Smooth muscle cell (in vitro differentiated cells): ENCODE measurements around the gene NARF. TPM values are rescaled to one million over a fixed set of nuclear protein-coding genes. Genes with fewer than 3 reads are reported as not detected.
A peak's percentile ranks its signal among the peaks of the same experiment; 100 is the strongest.

Source experiments
- DNase-seq: peaks from one replicate; lab custom pipeline; 2025; ENCODE audit not compliant: unreplicated experiment; lab: John Stamatoyannopoulos, UW
- H2AFZ ChIP-seq: fragments of 200-600 bp; sonication (generic); 2 replicates; pipeline ENCODE4 v1.6.0; 2016; ENCODE audit warnings: antibody characterized with exemption, low read depth, mild to moderate bottlenecking
- H3F3A ChIP-seq: fragments of 200-600 bp; sonication (generic); 2 replicates; pipeline ENCODE4 v1.6.0; 2017; ENCODE audit warnings: antibody characterized with exemption, low read depth
- H3K27ac ChIP-seq: fragments of 200-600 bp; sonication (generic); 2 replicates; pipeline ENCODE4 v1.5.1; 2016; ENCODE audit warnings: low read depth, mild to moderate bottlenecking
- H3K27me3 ChIP-seq: fragments of 200-600 bp; sonication (generic); 2 replicates; pipeline ENCODE4 v1.6.1; 2016; ENCODE audit warnings: low read depth, mild to moderate bottlenecking
- H3K36me3 ChIP-seq: fragments of 200-600 bp; sonication (generic); 2 replicates; pipeline ENCODE4 v1.5.1; 2016; ENCODE audit warnings: low read depth
- H3K4me1 ChIP-seq: fragments of 200-600 bp; sonication (generic); 2 replicates; pipeline ENCODE4 v1.5.1; 2016; ENCODE audit warnings: low read depth
- H3K4me2 ChIP-seq: fragments of 200-600 bp; sonication (generic); 2 replicates; pipeline ENCODE4 v1.6.0; 2016; ENCODE audit warnings: mild to moderate bottlenecking
- H3K4me3 ChIP-seq: fragments of 200-600 bp; sonication (generic); 2 replicates; pipeline ENCODE4 v1.5.1; 2016; ENCODE audit warnings: mild to moderate bottlenecking
- H3K79me2 ChIP-seq: fragments of 200-600 bp; sonication (generic); 2 replicates; pipeline ENCODE4 v1.6.0; 2016; ENCODE audit warnings: low read depth, mild to moderate bottlenecking
- H3K9ac ChIP-seq: fragments of 200-600 bp; sonication (generic); 2 replicates; pipeline ENCODE4 v1.6.0; 2016; ENCODE audit warnings: low read depth
- H3K9me3 ChIP-seq: fragments of 200-600 bp; sonication (generic); replicated peaks from 2 replicates; pipeline ENCODE4 v1.5.1; 2016; ENCODE audit warnings: low read depth
- H4K20me1 ChIP-seq: fragments of 200-600 bp; sonication (generic); 2 replicates; pipeline ENCODE4 v1.6.0; 2016; ENCODE audit warnings: low read depth
- WGBS: methylation state at CpG from one replicate; pipeline ENCODE4 v1.1.7; 2016; ENCODE audit warnings: low lambda C conversion rate; 5-methylcytosine and 5-hydroxymethylcytosine counted together
- polyA plus RNA-seq: library from polyadenylated mRNA; unstranded; fragments of >200 nt; fragmentation: Nextera tagmentation; extraction: Ambion mirVana; gene quantifications from 2 replicates; pipeline ENCODE4 v1.2.1, GENCODE V29; 2016
- total RNA-seq: library from RNA; depleted of rRNA; stranded (reverse); fragments of >200 nt; gene quantifications from 2 replicates; pipeline ENCODE4 v1.2.3, GENCODE V29; 2014
- TF ChIP-seq, protein P1 (sequence below): fragments of 200-600 bp; sonication (generic); IDR thresholded peaks from 2 replicates; pipeline ENCODE4 v1.5.1; 2017; ENCODE audit warnings: borderline replicate concordance, mild to moderate bottlenecking, antibody characterized with exemption; ENCODE audit not compliant: insufficient read depth, poor library complexity, severe bottlenecking

NARF gene
- total and polyA plus RNA-seq, 2 experiments from 2014 or later, result 52.0 to 178 TPM

DNA sequence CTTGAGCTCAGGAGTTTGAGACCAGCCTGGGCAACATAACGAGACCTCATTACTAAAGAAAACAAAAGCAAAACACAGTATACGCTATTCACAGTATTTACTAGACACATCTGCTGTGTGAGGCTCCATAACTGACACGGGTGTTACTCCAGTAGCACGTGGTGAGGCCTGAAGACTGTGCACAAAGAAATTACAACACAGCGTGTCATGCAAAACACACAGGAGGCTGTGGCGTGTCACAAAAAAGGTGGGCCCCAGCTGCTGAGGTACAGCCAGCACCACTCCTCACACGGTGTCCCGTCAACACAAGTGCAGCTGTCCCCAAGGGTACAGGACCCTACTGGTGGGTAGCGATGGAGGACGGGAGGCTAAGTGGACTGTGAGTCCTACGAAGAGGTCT lies 10.7 kb upstream of the NARF start:
- no peaks in the 10 kb centered on the region for H3K9me3 ChIP-seq
- H3K79me2 ChIP-seq, result peaks cover 17% of the 10 kb centered on the region
- no peak for DNase-seq
- H2AFZ ChIP-seq, result no peak overlapping the region
- WGBS, result 98% methylated on average over 11 of the region's 11 CpGs
- TF ChIP-seq, protein P1, sequence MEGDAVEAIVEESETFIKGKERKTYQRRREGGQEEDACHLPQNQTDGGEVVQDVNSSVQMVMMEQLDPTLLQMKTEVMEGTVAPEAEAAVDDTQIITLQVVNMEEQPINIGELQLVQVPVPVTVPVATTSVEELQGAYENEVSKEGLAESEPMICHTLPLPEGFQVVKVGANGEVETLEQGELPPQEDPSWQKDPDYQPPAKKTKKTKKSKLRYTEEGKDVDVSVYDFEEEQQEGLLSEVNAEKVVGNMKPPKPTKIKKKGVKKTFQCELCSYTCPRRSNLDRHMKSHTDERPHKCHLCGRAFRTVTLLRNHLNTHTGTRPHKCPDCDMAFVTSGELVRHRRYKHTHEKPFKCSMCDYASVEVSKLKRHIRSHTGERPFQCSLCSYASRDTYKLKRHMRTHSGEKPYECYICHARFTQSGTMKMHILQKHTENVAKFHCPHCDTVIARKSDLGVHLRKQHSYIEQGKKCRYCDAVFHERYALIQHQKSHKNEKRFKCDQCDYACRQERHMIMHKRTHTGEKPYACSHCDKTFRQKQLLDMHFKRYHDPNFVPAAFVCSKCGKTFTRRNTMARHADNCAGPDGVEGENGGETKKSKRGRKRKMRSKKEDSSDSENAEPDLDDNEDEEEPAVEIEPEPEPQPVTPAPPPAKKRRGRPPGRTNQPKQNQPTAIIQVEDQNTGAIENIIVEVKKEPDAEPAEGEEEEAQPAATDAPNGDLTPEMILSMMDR, result no peak
- H3K36me3 ChIP-seq, result no peaks in the 10 kb centered on the region
- H3K4me3 ChIP-seq, result no peak overlapping the region
- H3K4me1 ChIP-seq, result peaks cover 15% of the 10 kb centered on the region
- no peak overlapping the region for H3K9ac ChIP-seq
- no peaks in the 10 kb centered on the region for H3K27me3 ChIP-seq
- H4K20me1 ChIP-seq, result no peaks in the 10 kb centered on the region
- H3K4me2 ChIP-seq, result no peak overlapping the region
- H3F3A ChIP-seq, result no peaks in the 10 kb centered on the region
- no peak overlapping the region for H3K27ac ChIP-seq

DNA sequence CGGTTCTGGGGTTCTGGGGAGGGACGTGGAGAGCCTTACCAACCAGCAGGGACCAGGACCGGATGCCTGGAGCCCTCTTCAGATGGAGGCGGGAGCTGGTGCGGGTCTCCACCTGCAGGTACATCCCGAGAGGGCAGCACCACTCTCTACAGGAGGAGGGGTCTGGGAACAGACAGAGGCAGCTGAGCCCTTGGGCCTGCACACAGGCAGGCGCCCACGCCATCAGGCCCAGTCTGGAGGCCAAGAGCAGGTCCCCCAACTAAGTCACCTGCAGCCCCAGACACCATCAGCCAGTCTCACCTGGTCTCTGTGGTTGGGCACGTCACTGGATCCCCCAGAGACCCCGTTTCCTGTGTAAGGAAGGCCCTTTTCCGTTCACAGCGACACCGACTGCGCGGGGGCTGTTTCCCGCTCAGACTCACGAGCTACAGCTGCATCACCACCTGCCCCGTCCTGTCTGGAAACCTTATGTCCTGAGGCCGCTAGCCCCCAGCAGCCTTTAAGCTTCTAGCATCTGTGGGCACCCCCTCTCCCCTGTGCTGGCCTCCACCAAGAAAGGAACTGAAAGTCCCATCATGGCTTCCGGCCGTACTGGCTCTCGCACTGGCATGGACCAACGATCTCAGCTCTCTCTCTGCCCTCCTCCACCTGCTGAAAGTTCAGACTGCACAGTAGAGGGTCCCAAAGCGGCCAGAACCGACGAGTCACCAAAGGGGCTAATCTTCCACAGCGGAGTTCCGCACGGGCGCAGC lies 9.2 kb upstream of the NARF start:
- Histone ChIP-seq H4K20me1 (no peaks in the 10 kb centered on the region), H3K27me3 (no peaks in the 10 kb centered on the region), H3K79me2 (peaks cover 17% of the 10 kb centered on the region), H3K4me1 (peaks cover 15% of the 10 kb centered on the region), H3K9me3 (no peaks in the 10 kb centered on the region), H3K4me3 (peak overlapping the region; percentile 97), H3K27ac (no peak overlapping the region), H3K36me3 (no peaks in the 10 kb centered on the region), H3F3A (no peaks in the 10 kb centered on the region), H3K4me2 (peak overlapping the region; percentile 90), H3K9ac (no peak overlapping the region), H2AFZ (no peak overlapping the region)
- no peak for DNase-seq
- TF ChIP-seq, protein P1, result no peak
- 96% methylated on average over 30 of the region's 30 CpGs for WGBS

DNA sequence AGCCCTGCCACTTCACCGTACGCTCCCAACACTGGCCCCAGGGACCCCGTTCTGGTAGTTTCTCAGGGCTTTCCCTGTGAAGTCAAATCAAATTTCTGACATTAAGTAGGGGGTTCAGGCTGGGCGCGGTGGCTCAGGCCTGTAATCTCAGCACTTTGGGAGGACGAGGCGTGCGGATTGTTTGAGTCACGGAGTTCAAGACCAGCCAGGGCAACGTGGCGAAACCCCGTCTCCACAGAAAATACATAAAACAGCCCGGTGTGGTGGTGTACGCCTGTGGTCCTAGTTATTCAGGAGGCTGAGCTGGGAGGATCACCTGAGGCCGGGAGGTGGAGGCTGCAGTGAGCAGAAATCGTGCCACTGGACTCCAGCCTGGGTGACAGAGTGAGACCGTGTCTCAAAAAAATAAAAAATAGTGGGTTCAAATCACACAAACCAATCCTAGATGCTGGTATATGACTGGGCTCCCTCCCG lies 8.6 kb upstream of the NARF start:
- Histone ChIP-seq H3K27ac (no peak overlapping the region), H3K4me3 (peak overlapping the region; percentile 97), H3F3A (no peaks in the 10 kb centered on the region), H3K79me2 (peaks cover 17% of the 10 kb centered on the region), H3K9me3 (no peaks in the 10 kb centered on the region), H2AFZ (peak overlapping the region; percentile 91), H3K4me2 (peak overlapping the region; percentile 90), H3K27me3 (no peaks in the 10 kb centered on the region), H3K36me3 (no peaks in the 10 kb centered on the region), H3K4me1 (peaks cover 15% of the 10 kb centered on the region), H4K20me1 (no peaks in the 10 kb centered on the region), H3K9ac (peak overlapping the region; percentile 76)
- TF ChIP-seq, protein P1, result no peak
- WGBS, result 82% methylated on average over 18 of the region's 18 CpGs
- no peak for DNase-seq
